Activated CD4-positive, alpha-beta T cell treated with anti-CD3 and anti-CD28 coated beads, Interleukin-2, amount 50 U/mL, for 4 hours (primary cell): Measurements from ENCODE around the gene LUC7L.
"Not testable (repeated sequence)": the region's sequence is repeated elsewhere in the genome, so short reads cannot be mapped to it uniquely, and the experiment has no call there.

Experiments
- DNase-seq, 2 experiments: peaks; one replicate each; pipeline ENCODE4 v3.0.0-alpha.2; 2020

The LUC7L gene

GRCh38 chr16:164134-164823 is 65.0 kb downstream of the LUC7L start:
- DNase-seq = not testable (repeated sequence)

- DNase-seq = not testable (repeated sequence)
These were observed 65.6 kb downstream of the LUC7L start for GRCh38 chr16:163696-164095.

- not testable (repeated sequence) for DNase-seq
These were observed 66.1 kb downstream of the LUC7L start for GRCh38 chr16:163139-163538.

- DNase-seq = no peak
These were observed 66.8 kb downstream of the LUC7L start for GRCh38 chr16:162271-162991.

- DNase-seq = no peak
These were observed 68.5 kb downstream of the LUC7L start for GRCh38 chr16:160691-161190.

- DNase-seq = not testable (repeated sequence)
These were observed 69.0 kb downstream of the LUC7L start for GRCh38 chr16:160242-160641.

- DNase-seq = no peak
These were observed 70.0 kb downstream of the LUC7L start for GRCh38 chr16:159136-159849.

- no peak for DNase-seq
These were observed 74.2 kb downstream of the LUC7L start for GRCh38 chr16:155031-155398.

GRCh38 chr16:154217-155030 is 74.8 kb downstream of the LUC7L start:
- DNase-seq = no peak

- DNase-seq = not testable (repeated sequence)
These were observed 75.6 kb downstream of the LUC7L start for GRCh38 chr16:153550-154216.

GRCh38 chr16:153129-153521 is 76.1 kb downstream of the LUC7L start:
- not testable (repeated sequence) for DNase-seq

- no peak for DNase-seq
These were observed 76.8 kb downstream of the LUC7L start, which contains the start of gene HBZ for GRCh38 chr16:152141-153128. HBZ (plus strand) TSS chr16:152644; CDS start chr16:152910, 266 bp downstream.

GRCh38 chr16:149024-149660 is 80.1 kb downstream of the LUC7L start:
- DNase-seq = no peak

- no peak for DNase-seq
These were observed 82.6 kb downstream of the LUC7L start for GRCh38 chr16:146646-147045.

- no peak for DNase-seq
These were observed 84.4 kb downstream of the LUC7L start for GRCh38 chr16:144797-145252.

- no peak for DNase-seq
These were observed 85.8 kb downstream of the LUC7L start for GRCh38 chr16:143456-143855.

GRCh38 chr16:143047-143446 is 86.2 kb downstream of the LUC7L start:
- no peak for DNase-seq

GRCh38 chr16:142405-142967 is 86.8 kb downstream of the LUC7L start:
- no peak for DNase-seq

GRCh38 chr16:140175-140857 is 88.9 kb downstream of the LUC7L start:
- no peak for DNase-seq
